DMS53 (cell line): ENCODE measurements around the gene FAM174C.

Experiments
- DNase-seq: peaks from one replicate; lab custom pipeline; 2025; lab: John Stamatoyannopoulos, UW

The FAM174C gene

GRCh38 chr19:1286487-1287353, 11.4 kb downstream of the FAM174C start:
- no peak for DNase-seq

- peak; percentile 70 for DNase-seq
These were observed 12.3 kb downstream of the FAM174C start for GRCh38 chr19:1287354-1288225.

- DNase-seq = no peak
These were observed 12.9 kb downstream of the FAM174C start for GRCh38 chr19:1288226-1288612.

- DNase-seq = peak; percentile 56
These were observed 13.7 kb downstream of the FAM174C start for GRCh38 chr19:1288833-1289685.

GRCh38 chr19:1289686-1290025, 14.3 kb downstream of the FAM174C start:
- no peak for DNase-seq

GRCh38 chr19:1290196-1290702, 14.9 kb downstream of the FAM174C start:
- DNase-seq = no peak

GRCh38 chr19:1290703-1291651, 15.6 kb downstream of the FAM174C start:
- DNase-seq = peak; percentile 51

GRCh38 chr19:1291761-1292418, 16.6 kb downstream of the FAM174C start:
- DNase-seq = no peak

GRCh38 chr19:1292419-1293151, 17.3 kb downstream of the FAM174C start:
- DNase-seq = peak; percentile 24

GRCh38 chr19:1293782-1294604, 18.7 kb downstream of the FAM174C start:
- no peak for DNase-seq

GRCh38 chr19:1294688-1295087, 19.4 kb downstream of the FAM174C start:
- DNase-seq = no peak

- peak; percentile 55 for DNase-seq
These were observed 20.1 kb downstream of the FAM174C start for GRCh38 chr19:1295169-1296012.

GRCh38 chr19:1296078-1296477, 20.7 kb downstream of the FAM174C start:
- DNase-seq = no peak

- DNase-seq = no peak
These were observed 21.4 kb downstream of the FAM174C start for GRCh38 chr19:1296575-1297271.

- DNase-seq = no peak
These were observed 22.9 kb downstream of the FAM174C start for GRCh38 chr19:1298235-1298634.

- no peak for DNase-seq
These were observed 24.5 kb downstream of the FAM174C start for GRCh38 chr19:1299801-1300200.
